Mucosa of stomach (tissue), 1 donor: ENCODE results near the gene TDP2.

Source experiments
- H3K27me3 ChIP-seq: one replicate; pipeline ENCODE4 v1.7.0; 2013; ENCODE audit warnings: mild to moderate bottlenecking, low read length; ENCODE audit not compliant: control insufficient read depth, insufficient read depth
- H3K36me3 ChIP-seq: one replicate; pipeline ENCODE4 v1.7.0; 2013; ENCODE audit warnings: low read length; ENCODE audit not compliant: control insufficient read depth, insufficient read depth
- H3K4me1 ChIP-seq: one replicate; pipeline ENCODE4 v1.7.0; 2013; ENCODE audit warnings: mild to moderate bottlenecking, low read length; ENCODE audit not compliant: control insufficient read depth, insufficient read depth
- H3K4me3 ChIP-seq: one replicate; pipeline ENCODE4 v1.7.0; 2013; ENCODE audit warnings: low read length
- H3K9ac ChIP-seq: one replicate; pipeline ENCODE4 v1.7.0; 2013; ENCODE audit warnings: mild to moderate bottlenecking, low read length, moderate library complexity
- H3K9me3 ChIP-seq: one replicate; pipeline ENCODE4 v1.7.0; 2013; ENCODE audit warnings: mild to moderate bottlenecking, low read length, moderate library complexity; ENCODE audit not compliant: control insufficient read depth
- donor health status: Pancreatic carcinoma.

The TDP2 gene

GRCh38 chr6:24606200-24606930 lies 60.3 kb downstream of the TDP2 start:
- no peaks in the 10 kb centered on the region for H3K36me3 ChIP-seq
- H3K9ac ChIP-seq: no peak overlapping the region
- H3K9me3 ChIP-seq: no peaks in the 10 kb centered on the region
- H3K4me3 ChIP-seq: no peak overlapping the region
- no peaks in the 10 kb centered on the region for H3K4me1 ChIP-seq
- no peaks in the 10 kb centered on the region for H3K27me3 ChIP-seq

- no peak overlapping the region for H3K9ac ChIP-seq
- no peaks in the 10 kb centered on the region for H3K36me3 ChIP-seq
- no peak overlapping the region for H3K4me3 ChIP-seq
- H3K27me3 ChIP-seq: no peaks in the 10 kb centered on the region
- H3K4me1 ChIP-seq: no peaks in the 10 kb centered on the region
- H3K9me3 ChIP-seq: no peaks in the 10 kb centered on the region
These were observed 63.5 kb downstream of the TDP2 start for GRCh38 chr6:24603241-24603640.

- no peaks in the 10 kb centered on the region for H3K4me1 ChIP-seq
- H3K9ac ChIP-seq: no peak overlapping the region
- H3K4me3 ChIP-seq: no peak overlapping the region
- no peaks in the 10 kb centered on the region for H3K9me3 ChIP-seq
- no peaks in the 10 kb centered on the region for H3K36me3 ChIP-seq
- H3K27me3 ChIP-seq: no peaks in the 10 kb centered on the region
These were observed 65.8 kb downstream of the TDP2 start for GRCh38 chr6:24600903-24601302.
